ENCODE results near the gene USP46. TPM values are rescaled to one million over a fixed set of nuclear protein-coding genes. Genes with fewer than 3 reads are reported as not detected.

The USP46 gene
- total RNA-seq, 1 donor from 2014 or later: 33.1 TPM

DNA sequence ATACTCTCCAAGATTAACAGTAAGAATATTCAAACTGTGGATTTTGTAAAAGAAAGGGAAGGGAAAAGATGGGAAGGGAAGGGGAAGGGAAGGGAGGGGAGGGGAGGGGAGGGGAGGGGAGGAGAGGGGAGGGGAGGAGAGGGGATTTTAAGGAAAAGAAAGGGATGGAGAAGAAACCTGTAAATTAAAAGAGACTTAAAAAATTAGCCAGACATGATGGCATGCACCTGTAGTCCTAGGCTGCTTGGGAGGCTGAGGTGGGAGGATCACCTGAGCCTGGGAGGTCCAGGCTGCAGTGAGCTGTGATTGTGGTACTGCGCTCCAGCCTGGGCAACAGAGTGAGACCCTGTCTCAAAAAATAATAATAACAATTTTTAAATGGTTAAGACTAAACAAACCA is 83.7 kb downstream of the USP46 start:
- H3K4me3 Mint-ChIP-seq (ENCODE audit: low read depth): no peak overlapping the region
- TF ChIP-seq, protein P1, sequence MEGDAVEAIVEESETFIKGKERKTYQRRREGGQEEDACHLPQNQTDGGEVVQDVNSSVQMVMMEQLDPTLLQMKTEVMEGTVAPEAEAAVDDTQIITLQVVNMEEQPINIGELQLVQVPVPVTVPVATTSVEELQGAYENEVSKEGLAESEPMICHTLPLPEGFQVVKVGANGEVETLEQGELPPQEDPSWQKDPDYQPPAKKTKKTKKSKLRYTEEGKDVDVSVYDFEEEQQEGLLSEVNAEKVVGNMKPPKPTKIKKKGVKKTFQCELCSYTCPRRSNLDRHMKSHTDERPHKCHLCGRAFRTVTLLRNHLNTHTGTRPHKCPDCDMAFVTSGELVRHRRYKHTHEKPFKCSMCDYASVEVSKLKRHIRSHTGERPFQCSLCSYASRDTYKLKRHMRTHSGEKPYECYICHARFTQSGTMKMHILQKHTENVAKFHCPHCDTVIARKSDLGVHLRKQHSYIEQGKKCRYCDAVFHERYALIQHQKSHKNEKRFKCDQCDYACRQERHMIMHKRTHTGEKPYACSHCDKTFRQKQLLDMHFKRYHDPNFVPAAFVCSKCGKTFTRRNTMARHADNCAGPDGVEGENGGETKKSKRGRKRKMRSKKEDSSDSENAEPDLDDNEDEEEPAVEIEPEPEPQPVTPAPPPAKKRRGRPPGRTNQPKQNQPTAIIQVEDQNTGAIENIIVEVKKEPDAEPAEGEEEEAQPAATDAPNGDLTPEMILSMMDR (IDR thresholded peaks at IDR 0.05; ENCODE audit: unreplicated experiment): no peak
- H3K27me3 Mint-ChIP-seq: no peaks in the 10 kb centered on the region
- no peak overlapping the region for H3K27ac Mint-ChIP-seq
- H3K36me3 Mint-ChIP-seq (ENCODE audit: insufficient read depth): no peaks in the 10 kb centered on the region
- peaks cover 6% of the 10 kb centered on the region for H3K4me1 Mint-ChIP-seq (ENCODE audit: low read depth)
- H3K9me3 Mint-ChIP-seq (ENCODE audit: low read depth): peaks cover 3% of the 10 kb centered on the region
- DNase-seq (ENCODE audit: low spot score, unreplicated experiment): no peak

DNA sequence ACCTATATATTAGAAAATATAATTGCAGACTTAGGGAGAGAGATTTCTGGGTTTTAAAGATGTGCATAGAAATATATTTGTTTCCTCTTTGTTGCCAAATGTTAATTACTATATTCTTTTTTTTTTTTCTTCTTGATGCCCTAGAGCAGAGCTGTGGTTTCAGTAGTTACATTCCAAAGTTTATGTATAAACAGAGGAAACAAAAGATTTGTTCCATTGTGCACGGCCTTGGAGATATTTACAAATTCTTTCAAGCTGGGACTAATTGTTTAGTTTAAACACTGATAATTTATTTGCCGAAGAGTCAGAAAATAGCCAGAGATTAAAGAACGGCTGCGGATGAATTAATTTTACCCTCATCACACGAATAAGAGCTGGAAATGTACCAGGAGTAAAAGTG is 85.1 kb downstream of the USP46 start:
- peaks cover 6% of the 10 kb centered on the region for H3K4me1 Mint-ChIP-seq (ENCODE audit: low read depth)
- DNase-seq (ENCODE audit: low spot score, unreplicated experiment): no peak
- no peaks in the 10 kb centered on the region for H3K27me3 Mint-ChIP-seq
- peak overlapping the region; percentile 31 for H3K27ac Mint-ChIP-seq
- TF ChIP-seq, protein P1 (IDR thresholded peaks at IDR 0.05; ENCODE audit: unreplicated experiment): no peak
- no peak overlapping the region for H3K4me3 Mint-ChIP-seq (ENCODE audit: low read depth)
- no peaks in the 10 kb centered on the region for H3K36me3 Mint-ChIP-seq (ENCODE audit: insufficient read depth)
- H3K9me3 Mint-ChIP-seq (ENCODE audit: low read depth): no peaks in the 10 kb centered on the region

GRCh38 chr4:52573551-52573950 is 85.5 kb downstream of the USP46 start:
- Mint-ChIP-seq H3K4me3 (ENCODE audit: low read depth) (no peak overlapping the region), H3K4me1 (ENCODE audit: low read depth) (peaks cover 6% of the 10 kb centered on the region), H3K27ac (no peak overlapping the region), H3K36me3 (ENCODE audit: insufficient read depth) (no peaks in the 10 kb centered on the region), H3K27me3 (no peaks in the 10 kb centered on the region), H3K9me3 (ENCODE audit: low read depth) (no peaks in the 10 kb centered on the region)
- no peak for DNase-seq (ENCODE audit: low spot score, unreplicated experiment)
- TF ChIP-seq, protein P1 (IDR thresholded peaks at IDR 0.05; ENCODE audit: unreplicated experiment): no peak

- no peak overlapping the region for H3K4me3 Mint-ChIP-seq (ENCODE audit: low read depth)
- no peaks in the 10 kb centered on the region for H3K27me3 Mint-ChIP-seq
- H3K9me3 Mint-ChIP-seq (ENCODE audit: low read depth): no peaks in the 10 kb centered on the region
- no peak for DNase-seq (ENCODE audit: low spot score, unreplicated experiment)
- TF ChIP-seq, protein P1 (IDR thresholded peaks at IDR 0.05; ENCODE audit: unreplicated experiment): no peak
- no peaks in the 10 kb centered on the region for H3K36me3 Mint-ChIP-seq (ENCODE audit: insufficient read depth)
- H3K4me1 Mint-ChIP-seq (ENCODE audit: low read depth): peaks cover 6% of the 10 kb centered on the region
- H3K27ac Mint-ChIP-seq: no peak overlapping the region
Measured at GRCh38 chr4:52572936-52573485, 86.1 kb downstream of the USP46 start.

GRCh38 chr4:52568351-52568750 is 90.8 kb downstream of the USP46 start:
- H3K9me3 Mint-ChIP-seq (ENCODE audit: low read depth): no peaks in the 10 kb centered on the region
- TF ChIP-seq, protein P1 (IDR thresholded peaks at IDR 0.05; ENCODE audit: unreplicated experiment): no peak
- H3K36me3 Mint-ChIP-seq (ENCODE audit: insufficient read depth): no peaks in the 10 kb centered on the region
- H3K27me3 Mint-ChIP-seq: no peaks in the 10 kb centered on the region
- H3K4me1 Mint-ChIP-seq (ENCODE audit: low read depth): no peaks in the 10 kb centered on the region
- DNase-seq (ENCODE audit: low spot score, unreplicated experiment): no peak
- H3K27ac Mint-ChIP-seq: no peak overlapping the region
- H3K4me3 Mint-ChIP-seq (ENCODE audit: low read depth): no peak overlapping the region
